Measurements from ENCODE around the gene ADAMTS13. TPM values are rescaled to one million over a fixed set of nuclear protein-coding genes. Genes with fewer than 3 reads are reported as not detected.

ADAMTS13 gene
- total and polyA plus RNA-seq, 4 experiments from 2014 or later: 1.5 to 1.7 TPM; not detected in 2

DNA sequence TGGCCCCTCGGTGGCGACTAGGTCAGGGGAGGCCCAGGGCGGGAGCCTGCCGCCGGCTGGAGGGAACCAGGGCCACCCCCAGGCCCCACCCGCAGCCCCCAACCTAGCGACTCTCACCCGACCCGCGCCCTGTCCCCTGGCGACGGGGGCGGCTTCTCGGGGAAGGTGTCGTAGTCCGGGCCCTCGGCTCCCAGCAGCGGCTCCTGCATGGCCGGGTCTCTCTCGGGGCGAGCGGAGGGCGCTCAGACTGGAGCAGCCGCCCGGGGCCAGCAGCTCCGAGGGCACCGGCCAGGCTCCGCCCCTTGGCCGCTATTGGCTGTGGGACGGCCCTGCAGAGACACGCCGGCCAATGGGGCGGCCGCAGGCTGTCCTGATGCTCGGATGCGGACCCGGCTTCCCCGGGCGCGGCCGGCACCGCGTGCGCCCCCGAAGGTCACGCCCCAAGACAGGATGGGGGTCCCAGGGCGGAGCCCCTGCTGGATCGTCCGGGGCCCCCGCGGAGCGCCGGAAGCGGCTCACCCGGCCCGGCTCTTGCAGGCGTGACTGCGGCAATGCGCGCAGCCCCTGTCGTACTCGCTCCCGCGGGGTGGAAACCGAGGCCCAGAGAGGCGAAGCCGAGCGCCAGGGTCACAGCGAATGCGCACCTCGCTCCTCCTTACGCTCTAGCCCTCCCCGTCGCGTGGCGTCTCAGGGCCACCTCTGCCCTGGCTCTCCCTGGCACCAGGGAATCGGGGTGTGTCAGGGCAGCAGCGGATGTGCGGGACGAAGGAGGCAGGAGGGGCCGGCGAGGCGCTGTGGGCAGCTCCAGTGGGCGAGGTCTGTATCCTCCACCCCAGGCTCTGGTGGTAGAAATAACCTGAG is 56.9 kb downstream of the ADAMTS13 start, which contains the start of gene SLC2A6:
TSS of gene SLC2A6 (minus strand) at position 249 of the 861 bp plus-strand sequence. CDS start at position 209, 40 bp downstream.
- peak within 1 kb of the TSS; percentile 67 to 83 (median 76) for H3K4me3 Mint-ChIP-seq
- peaks cover 0 to 2% of the 10 kb centered on the region in 2 donors for H3K27me3 Mint-ChIP-seq
- ChIA-PET CTCF (ENCODE audit: partially characterized antibody) (interaction anchor here (1.4 to 2.9 kb wide), 2 partner anchors 21 to 292 kb away, joined by 3 to 11 read pairs; no protein-coding TSS in a partner anchor), POLR2A (ENCODE audit: partially characterized antibody) (interaction anchor here (1.0 to 1.6 kb wide), 7 partner anchors 13 to 102 kb away, joined by 3 to 5 read pairs (median 4); partner anchors contain the start of genes CACFD1 and REXO4)
- intact Hi-C loops (cut with micrococcal nuclease): loop anchor here (1.0 to 5.0 kb wide), 3 partner anchors 20 to 122 kb away; partner anchors contain the start of genes CACFD1, REXO4, SURF1 and SURF2
- Histone ChIP-seq H3K4me3 (ENCODE audit: low read length in 2 of 2) (peak within 1 kb of the TSS; percentile 42 to 55), H3K27ac (ENCODE audit: low read depth, low read length) (peak within 1 kb of the TSS; percentile 34), H3K4me1 (ENCODE audit: insufficient read depth, low read length) (peaks cover 15% of the 10 kb centered on the region), H3K27me3 (ENCODE audit: insufficient read depth, low read length) (no peaks in the 10 kb centered on the region), H3K9me3 (ENCODE audit: control insufficient read depth in 1 of 2, low read length in 2 of 2) (no peaks in the 10 kb centered on the region), H3K36me3 (ENCODE audit: insufficient read depth, low read length) (no peaks in the 10 kb centered on the region)
- H3K4me1 Mint-ChIP-seq: peaks cover 5 to 10% (median 8%) of the 10 kb centered on the region in 4 donors
- peak within 1 kb of the TSS in 5 of 7 donors; percentile 55 to 81 (median 65) for H3K27ac Mint-ChIP-seq
- no peaks in the 10 kb centered on the region for H3K36me3 Mint-ChIP-seq
- DNase-seq: peak; percentile 73 to 79 (median 77)
- peaks cover 0 to 2% (median 0%) of the 10 kb centered on the region in 8 donors for H3K9me3 Mint-ChIP-seq

DNA sequence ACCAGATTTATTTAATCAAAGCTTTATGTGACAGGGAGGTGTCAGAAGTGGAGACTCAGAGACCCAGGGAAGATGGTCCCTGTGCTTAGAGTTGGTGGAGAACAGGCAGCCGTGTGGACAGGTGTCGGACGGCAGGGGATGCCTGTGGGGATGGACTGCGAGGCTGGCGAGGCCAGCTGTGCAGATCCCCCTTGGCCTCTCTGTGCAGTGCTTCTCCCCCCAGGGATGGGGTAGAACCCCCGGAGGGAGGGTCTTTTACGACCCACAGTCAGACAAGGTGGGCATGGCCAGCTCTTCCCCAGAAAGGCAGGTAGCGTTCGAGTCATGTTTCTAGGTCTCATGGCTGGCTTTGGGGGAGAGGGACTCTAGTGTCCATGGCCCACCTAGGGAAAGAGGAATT is 61.4 kb downstream of the ADAMTS13 start:
- H3K27me3 Mint-ChIP-seq: peaks cover 3 to 6% of the 10 kb centered on the region in 2 donors
- H3K4me3 Mint-ChIP-seq: no peak overlapping the region
- H3K9me3 Mint-ChIP-seq: peaks cover 0 to 2% (median 0%) of the 10 kb centered on the region in 8 donors
- POLR2A ChIA-PET (ENCODE audit: partially characterized antibody): no interaction called here
- CTCF ChIA-PET (ENCODE audit: partially characterized antibody): interaction anchor here (0.6 to 7.0 kb wide), 2 partner anchors 286 to 297 kb away, joined by 3 to 66 read pairs; no protein-coding TSS in a partner anchor
- no peak overlapping the region for H3K4me3 ChIP-seq (ENCODE audit: low read length in 2 of 2)
- peaks cover 14% of the 10 kb centered on the region for H3K4me1 ChIP-seq (ENCODE audit: insufficient read depth, low read length)
- no peaks in the 10 kb centered on the region for H3K36me3 ChIP-seq (ENCODE audit: insufficient read depth, low read length)
- H3K36me3 Mint-ChIP-seq: no peaks in the 10 kb centered on the region
- no peak overlapping the region for H3K27ac Mint-ChIP-seq
- intact Hi-C loops (cut with micrococcal nuclease): no loop called here
- H3K4me1 Mint-ChIP-seq: peaks cover 5 to 13% (median 8%) of the 10 kb centered on the region in 4 donors
- H3K27ac ChIP-seq (ENCODE audit: low read depth, low read length): no peak overlapping the region
- no peaks in the 10 kb centered on the region for H3K27me3 ChIP-seq (ENCODE audit: insufficient read depth, low read length)
- no peaks in the 10 kb centered on the region for H3K9me3 ChIP-seq (ENCODE audit: control insufficient read depth in 1 of 2, low read length in 2 of 2)
- no peak for DNase-seq

DNA sequence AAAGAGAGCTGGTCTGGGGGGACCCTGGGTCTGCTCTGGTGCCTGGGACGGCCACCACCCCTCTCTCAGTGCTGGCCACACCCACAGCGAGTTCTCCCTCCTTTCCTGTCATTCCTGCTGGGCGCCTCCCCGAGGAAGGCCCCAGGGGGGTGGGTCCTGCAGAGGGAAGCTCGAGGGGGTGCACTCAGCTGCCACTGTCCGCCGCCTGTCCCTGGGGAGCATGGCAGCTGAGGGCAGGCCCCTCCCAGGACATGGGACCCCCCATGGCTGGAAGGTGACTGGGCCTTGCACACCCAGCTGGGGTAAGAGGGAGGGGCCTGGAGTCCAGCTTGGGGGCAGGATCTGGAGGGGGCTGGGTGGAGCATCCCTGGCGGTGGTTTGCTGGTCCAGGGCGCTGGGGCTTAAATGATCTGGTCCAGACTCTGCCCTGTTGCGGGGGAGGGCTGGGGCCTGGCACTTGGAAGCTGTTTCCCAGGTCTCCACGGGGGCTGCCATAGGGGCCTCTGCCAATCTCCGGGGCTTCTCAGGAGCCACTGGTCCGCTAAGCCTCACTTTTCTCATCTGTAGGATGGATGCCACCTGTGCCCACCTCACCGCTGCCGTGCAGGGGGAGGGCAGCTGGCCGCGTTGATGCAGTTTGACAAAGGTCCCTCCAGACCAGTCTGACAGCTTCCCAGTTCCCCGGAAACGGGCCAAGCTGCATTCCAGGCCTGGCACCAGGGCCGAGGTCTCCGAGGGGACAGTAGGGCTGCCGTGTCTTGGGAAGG is 62.7 kb downstream of the ADAMTS13 start:
- Histone ChIP-seq H3K9me3 (ENCODE audit: control insufficient read depth in 1 of 2, low read length in 2 of 2) (no peaks in the 10 kb centered on the region), H3K4me3 (ENCODE audit: low read length in 2 of 2) (no peak overlapping the region), H3K27me3 (ENCODE audit: insufficient read depth, low read length) (no peaks in the 10 kb centered on the region), H3K27ac (ENCODE audit: low read depth, low read length) (no peak overlapping the region), H3K4me1 (ENCODE audit: insufficient read depth, low read length) (peaks cover 5% of the 10 kb centered on the region), H3K36me3 (ENCODE audit: insufficient read depth, low read length) (no peaks in the 10 kb centered on the region)
- H3K4me3 Mint-ChIP-seq: no peak overlapping the region
- no peak for DNase-seq
- intact Hi-C loops (cut with micrococcal nuclease): no loop called here
- H3K9me3 Mint-ChIP-seq: peaks cover 0 to 2% (median 0%) of the 10 kb centered on the region in 8 donors
- H3K27ac Mint-ChIP-seq: no peak overlapping the region
- H3K4me1 Mint-ChIP-seq: peaks cover 0 to 7% (median 2%) of the 10 kb centered on the region in 4 donors
- POLR2A ChIA-PET (ENCODE audit: partially characterized antibody): interaction anchor here (1.1 kb wide), 1 partner anchor 299 kb away, joined by 3 read pairs; no protein-coding TSS in a partner anchor
- CTCF ChIA-PET (ENCODE audit: partially characterized antibody): interaction anchor here (1.3 to 7.0 kb wide), 6 partner anchors 17 to 305 kb away, joined by 3 to 66 read pairs (median 8); partner anchors contain the start of gene CACFD1
- no peaks in the 10 kb centered on the region for H3K36me3 Mint-ChIP-seq
- peaks cover 5 to 11% of the 10 kb centered on the region in 2 donors for H3K27me3 Mint-ChIP-seq

- peak overlapping the region in 1 of 2 donors; percentile 6 for H3K4me3 ChIP-seq (ENCODE audit: low read length in 2 of 2)
- Mint-ChIP-seq H3K36me3 (no peaks in the 10 kb centered on the region), H3K4me1 (peaks cover 0 to 4% (median 0%) of the 10 kb centered on the region in 4 donors), H3K9me3 (peaks cover 0 to 2% (median 0%) of the 10 kb centered on the region in 8 donors), H3K4me3 (no peak overlapping the region), H3K27me3 (peaks cover 7 to 14% of the 10 kb centered on the region in 2 donors), H3K27ac (no peak overlapping the region)
- intact Hi-C loops (cut with micrococcal nuclease): loop anchor here (1.0 kb wide), 4 partner anchors 79 to 463 kb away; no protein-coding TSS in a partner anchor
- H3K9me3 ChIP-seq (ENCODE audit: control insufficient read depth in 1 of 2, low read length in 2 of 2): no peaks in the 10 kb centered on the region
- DNase-seq: no peak
- H3K4me1 ChIP-seq (ENCODE audit: insufficient read depth, low read length): peaks cover 5% of the 10 kb centered on the region
- ChIA-PET CTCF (ENCODE audit: partially characterized antibody) (interaction anchor here (1.0 to 7.0 kb wide), 8 partner anchors 10 to 305 kb away, joined by 3 to 66 read pairs (median 8); partner anchors contain the start of gene CACFD1), POLR2A (ENCODE audit: partially characterized antibody) (interaction anchor here (1.1 kb wide), 1 partner anchor 300 kb away, joined by 3 read pairs; no protein-coding TSS in a partner anchor)
- no peaks in the 10 kb centered on the region for H3K36me3 ChIP-seq (ENCODE audit: insufficient read depth, low read length)
- H3K27ac ChIP-seq (ENCODE audit: low read depth, low read length): no peak overlapping the region
- no peaks in the 10 kb centered on the region for H3K27me3 ChIP-seq (ENCODE audit: insufficient read depth, low read length)
Observed at GRCh38 chr9:133485531-133486260, 63.5 kb downstream of the ADAMTS13 start.

DNA sequence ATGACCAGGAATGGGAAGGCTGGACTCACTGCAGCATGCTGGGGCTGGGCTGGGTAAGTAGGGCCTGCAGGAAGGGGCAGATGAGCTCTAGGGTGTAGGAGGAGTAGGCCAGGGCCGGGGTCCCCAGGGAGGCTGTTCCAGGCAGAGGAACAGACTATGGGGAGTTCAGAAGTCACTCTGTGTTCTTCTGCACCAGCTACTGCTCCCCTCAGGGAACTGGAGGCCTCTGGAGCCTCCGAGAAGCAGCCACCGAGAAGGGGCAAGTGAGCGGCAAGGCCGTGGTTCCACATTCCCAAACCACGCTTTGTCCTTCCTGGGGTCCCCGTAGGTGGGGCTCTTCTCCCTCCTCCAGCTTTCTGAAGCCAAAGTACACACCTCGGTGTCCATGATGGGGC is 65.2 kb downstream of the ADAMTS13 start:
- H3K36me3 Mint-ChIP-seq: no peaks in the 10 kb centered on the region
- intact Hi-C loops (cut with micrococcal nuclease): no loop called here

GRCh38 chr9:133488686-133489252 is 66.6 kb downstream of the ADAMTS13 start:
- no peaks in the 10 kb centered on the region for H3K27me3 ChIP-seq (ENCODE audit: insufficient read depth, low read length)
- no peak overlapping the region for H3K4me3 Mint-ChIP-seq
- peaks cover 0 to 4% (median 0%) of the 10 kb centered on the region in 4 donors for H3K4me1 Mint-ChIP-seq
- intact Hi-C loops (cut with micrococcal nuclease): no loop called here
- H3K27ac Mint-ChIP-seq: no peak overlapping the region
- CTCF ChIA-PET (ENCODE audit: partially characterized antibody): interaction anchor here (1.3 to 7.0 kb wide), 2 partner anchors 299 to 302 kb away, joined by 3 to 66 read pairs; no protein-coding TSS in a partner anchor
- H3K27ac ChIP-seq (ENCODE audit: low read depth, low read length): no peak overlapping the region
- H3K9me3 ChIP-seq (ENCODE audit: control insufficient read depth in 1 of 2, low read length in 2 of 2): no peaks in the 10 kb centered on the region
- peaks cover 5% of the 10 kb centered on the region for H3K4me1 ChIP-seq (ENCODE audit: insufficient read depth, low read length)
- no peak overlapping the region for H3K4me3 ChIP-seq (ENCODE audit: low read length in 2 of 2)
- DNase-seq: no peak
- no peaks in the 10 kb centered on the region for H3K9me3 Mint-ChIP-seq
- H3K36me3 ChIP-seq (ENCODE audit: insufficient read depth, low read length): no peaks in the 10 kb centered on the region
- peaks cover 5 to 14% of the 10 kb centered on the region in 2 donors for H3K27me3 Mint-ChIP-seq
- no peaks in the 10 kb centered on the region for H3K36me3 Mint-ChIP-seq
- POLR2A ChIA-PET (ENCODE audit: partially characterized antibody): no interaction called here

More for the DNA sequence above, 65.2 kb downstream of the ADAMTS13 start:
- CTCF ChIA-PET (ENCODE audit: partially characterized antibody): interaction anchor here (0.7 to 7.0 kb wide), 9 partner anchors 9 to 465 kb away, joined by 3 to 66 read pairs (median 7); no protein-coding TSS in a partner anchor
- POLR2A ChIA-PET (ENCODE audit: partially characterized antibody): no interaction called here
- Histone ChIP-seq H3K36me3 (ENCODE audit: insufficient read depth, low read length) (no peaks in the 10 kb centered on the region), H3K4me1 (ENCODE audit: insufficient read depth, low read length) (peaks cover 5% of the 10 kb centered on the region), H3K27ac (ENCODE audit: low read depth, low read length) (no peak overlapping the region), H3K9me3 (ENCODE audit: control insufficient read depth in 1 of 2, low read length in 2 of 2) (no peaks in the 10 kb centered on the region), H3K27me3 (ENCODE audit: insufficient read depth, low read length) (no peaks in the 10 kb centered on the region), H3K4me3 (ENCODE audit: low read length in 2 of 2) (no peak overlapping the region)
- peaks cover 0 to 1% (median 0%) of the 10 kb centered on the region in 8 donors for H3K9me3 Mint-ChIP-seq
- H3K27me3 Mint-ChIP-seq: peaks cover 7 to 14% of the 10 kb centered on the region in 2 donors
- H3K4me3 Mint-ChIP-seq: no peak overlapping the region
- no peak overlapping the region for H3K27ac Mint-ChIP-seq
- H3K4me1 Mint-ChIP-seq: peaks cover 0 to 4% (median 0%) of the 10 kb centered on the region in 4 donors
- no peak for DNase-seq

Measured in CD4-positive, alpha-beta memory T cell (primary cell).